GM10266 (cell line): ENCODE data around the gene METTL8.

ENCODE experiments used
- DNase-seq: peaks from one replicate; pipeline ENCODE4 v3.0.0; 2012; ENCODE audit errors: extremely low spot score
- TF ChIP-seq, protein P1 (sequence below): IDR thresholded peaks from 2 replicates; pipeline ENCODE4 v1.5.1; 2012; ENCODE audit warnings: mild to moderate bottlenecking, low read depth; ENCODE audit not compliant: control insufficient read depth, insufficient read depth; ENCODE audit errors: missing control alignments

METTL8 gene

DNA sequence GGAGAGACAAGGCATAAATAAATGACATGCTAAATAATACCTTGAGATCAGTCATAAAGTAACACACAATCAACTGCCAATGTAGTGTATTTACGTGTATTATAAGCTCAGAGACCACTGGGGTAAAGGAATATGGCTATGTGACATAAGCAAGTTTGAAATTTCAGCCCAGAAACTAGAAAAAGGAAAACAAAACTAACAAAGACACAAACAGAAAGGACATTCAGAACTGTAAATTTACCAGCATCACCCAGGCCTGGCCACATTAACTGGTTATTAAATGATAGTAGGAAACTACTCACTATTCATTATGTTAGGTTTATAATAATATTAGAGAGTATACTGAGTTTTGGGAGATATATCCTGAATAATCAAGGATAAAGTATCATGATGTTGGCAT, 98.8 kb downstream of the METTL8 start:
- no peak for DNase-seq
- TF ChIP-seq, protein P1, sequence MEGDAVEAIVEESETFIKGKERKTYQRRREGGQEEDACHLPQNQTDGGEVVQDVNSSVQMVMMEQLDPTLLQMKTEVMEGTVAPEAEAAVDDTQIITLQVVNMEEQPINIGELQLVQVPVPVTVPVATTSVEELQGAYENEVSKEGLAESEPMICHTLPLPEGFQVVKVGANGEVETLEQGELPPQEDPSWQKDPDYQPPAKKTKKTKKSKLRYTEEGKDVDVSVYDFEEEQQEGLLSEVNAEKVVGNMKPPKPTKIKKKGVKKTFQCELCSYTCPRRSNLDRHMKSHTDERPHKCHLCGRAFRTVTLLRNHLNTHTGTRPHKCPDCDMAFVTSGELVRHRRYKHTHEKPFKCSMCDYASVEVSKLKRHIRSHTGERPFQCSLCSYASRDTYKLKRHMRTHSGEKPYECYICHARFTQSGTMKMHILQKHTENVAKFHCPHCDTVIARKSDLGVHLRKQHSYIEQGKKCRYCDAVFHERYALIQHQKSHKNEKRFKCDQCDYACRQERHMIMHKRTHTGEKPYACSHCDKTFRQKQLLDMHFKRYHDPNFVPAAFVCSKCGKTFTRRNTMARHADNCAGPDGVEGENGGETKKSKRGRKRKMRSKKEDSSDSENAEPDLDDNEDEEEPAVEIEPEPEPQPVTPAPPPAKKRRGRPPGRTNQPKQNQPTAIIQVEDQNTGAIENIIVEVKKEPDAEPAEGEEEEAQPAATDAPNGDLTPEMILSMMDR, result no peak

DNA sequence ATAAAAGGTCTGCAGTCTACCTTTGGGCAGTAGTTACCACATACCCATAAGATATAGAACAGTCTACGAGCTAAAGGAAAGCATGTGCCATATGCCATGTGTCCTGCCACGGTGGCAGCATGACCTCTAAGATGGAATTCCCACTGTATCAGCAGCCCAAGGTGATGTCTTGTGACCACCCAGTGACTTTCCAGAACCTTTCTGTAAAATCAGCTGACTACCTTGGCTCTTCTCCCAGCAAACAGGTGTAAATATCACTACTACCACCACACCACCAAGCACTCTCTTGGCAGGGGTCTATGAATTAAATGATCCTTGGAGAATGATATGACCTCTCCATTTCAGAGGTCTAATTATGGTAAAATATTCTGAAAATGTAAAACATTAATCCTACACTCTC, 99.6 kb downstream of the METTL8 start:
- TF ChIP-seq, protein P1, result no peak
- DNase-seq, result no peak

DNA sequence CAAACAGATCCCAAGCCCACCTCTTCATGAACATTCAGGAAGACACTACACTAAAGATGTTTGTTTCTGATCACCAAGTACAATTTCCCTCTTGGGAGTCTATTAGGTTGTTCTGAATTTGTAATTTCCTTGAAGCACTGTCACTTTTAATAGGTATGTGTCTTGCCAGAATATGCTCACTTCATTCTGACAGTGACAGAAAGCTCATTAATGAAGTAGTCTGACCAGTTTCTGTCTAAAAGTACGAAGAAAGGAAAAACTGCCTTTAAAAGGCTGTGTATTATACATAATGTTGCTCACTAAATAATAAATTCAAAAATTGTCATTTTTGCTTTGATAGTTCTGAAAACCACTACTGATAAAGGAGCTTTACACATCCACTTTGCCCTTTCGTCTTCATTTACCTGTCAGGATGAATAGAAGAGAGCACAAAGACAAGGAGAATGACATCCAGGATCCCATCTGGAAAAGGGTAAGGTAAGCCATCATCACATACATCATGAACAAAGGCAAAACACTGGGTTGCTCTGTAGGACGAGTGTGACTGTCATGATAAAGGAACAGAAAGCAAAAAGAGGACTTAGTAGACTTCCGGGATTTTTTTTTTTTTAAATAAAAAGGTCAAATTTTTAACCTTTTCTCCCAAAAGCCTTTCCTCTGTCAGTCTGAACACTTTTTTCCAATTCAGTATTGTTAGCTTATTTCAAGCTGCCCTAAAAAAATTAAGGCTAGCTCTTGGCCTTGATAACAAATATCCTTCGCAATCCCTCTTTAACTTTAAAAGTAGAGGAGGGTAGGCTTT, 103.4 kb downstream of the METTL8 start:
- TF ChIP-seq, protein P1, result no peak
- DNase-seq, result no peak

DNA sequence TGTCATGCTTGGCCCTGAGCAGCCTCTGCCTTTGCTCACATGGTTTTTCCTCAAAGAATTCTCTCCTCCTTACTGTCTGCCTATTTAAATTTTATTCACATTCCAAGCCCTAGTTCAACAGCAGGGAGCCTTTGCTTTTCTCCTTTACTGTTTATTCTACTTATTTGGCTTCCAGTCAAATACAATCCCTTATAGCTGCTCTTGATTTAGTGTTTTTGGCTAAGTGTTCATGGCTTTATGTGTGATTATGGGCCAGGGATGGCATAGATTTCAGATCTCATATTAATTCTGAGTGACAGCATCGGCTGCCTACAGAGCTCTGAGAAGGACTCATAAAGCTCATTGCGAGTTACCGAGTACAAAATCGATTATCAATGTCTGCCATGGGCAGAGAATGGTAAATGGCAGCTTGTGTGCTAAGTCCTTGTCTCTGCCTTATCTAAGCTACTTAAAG, 106.7 kb downstream of the METTL8 start:
- no peak for DNase-seq
- TF ChIP-seq, protein P1, result no peak

DNA sequence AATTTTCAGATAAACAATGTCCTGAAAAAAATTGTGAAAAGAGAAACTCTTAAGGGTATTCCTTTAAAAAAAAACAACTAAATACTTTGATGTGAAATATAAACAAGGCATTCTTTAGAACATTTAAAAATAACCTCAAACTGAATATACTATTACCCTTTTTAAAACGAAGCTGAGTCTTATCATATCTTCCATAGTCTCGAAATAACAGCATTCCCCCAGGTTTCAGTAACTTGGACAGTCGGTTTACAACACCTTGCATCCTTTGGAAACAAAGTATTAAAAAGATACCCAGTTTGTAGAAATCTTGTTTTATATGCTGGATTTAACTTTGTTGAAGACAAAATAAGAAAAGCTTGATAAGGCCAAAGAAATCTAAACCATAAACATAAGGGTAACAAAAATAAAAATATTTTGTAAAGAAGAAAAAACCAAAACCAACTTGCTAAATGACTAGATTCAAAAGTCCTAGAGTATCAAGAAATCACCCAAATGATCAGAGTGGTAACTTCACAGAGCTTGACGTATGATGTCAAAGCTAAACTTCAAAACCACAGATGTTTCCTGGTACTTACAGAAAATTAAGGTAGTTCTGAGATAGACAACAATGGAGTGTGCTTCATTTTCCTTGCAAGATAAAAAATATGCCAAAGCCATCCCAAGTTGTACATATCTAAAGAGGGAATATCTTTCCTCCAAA, 107.8 kb downstream of the METTL8 start:
- TF ChIP-seq, protein P1, result no peak

DNA sequence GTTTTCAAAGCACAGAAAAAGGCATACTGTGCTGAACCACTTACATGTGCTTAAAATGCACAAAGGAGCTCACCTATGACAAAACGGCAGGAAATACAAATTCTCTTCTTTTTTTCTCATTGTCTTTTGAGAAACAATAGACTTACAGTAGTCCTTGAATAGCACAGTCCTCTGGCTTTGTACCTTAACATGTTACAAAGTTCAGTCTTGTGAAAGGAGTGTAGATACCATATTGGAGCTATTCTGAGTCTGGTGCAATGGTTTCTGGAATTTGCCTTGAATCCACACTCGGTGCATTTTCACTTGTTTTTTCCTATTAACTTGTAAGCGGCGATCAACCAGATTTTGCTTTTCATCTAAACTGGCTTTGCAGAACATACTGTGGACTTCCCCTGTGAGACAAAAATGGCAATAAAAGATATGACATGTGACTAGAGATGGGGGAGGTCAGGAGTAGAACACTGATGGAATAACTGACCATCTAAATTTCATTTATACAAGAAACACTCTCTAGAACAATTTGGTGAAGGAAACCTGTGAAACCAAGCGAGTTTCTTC, 109.7 kb downstream of the METTL8 start:
- TF ChIP-seq, protein P1, result no peak
- DNase-seq, result no peak

More for the DNA sequence above, 107.8 kb downstream of the METTL8 start:
- DNase-seq, result peak; percentile 22
